Activated CD8-positive, alpha-beta T cell treated with anti-CD3 and anti-CD28 coated beads for 36 hours (primary cell): ENCODE results near the gene CD40. TPM values are rescaled to one million over a fixed set of nuclear protein-coding genes. Genes with fewer than 3 reads are reported as not detected.

Source experiments
- ATAC-seq: fragments of 200-7000 bp; cut with Tn5 transposase; one replicate; pipeline ENCODE4 v1.10.0; 2021; ENCODE audit warnings: mild to moderate bottlenecking, moderate library complexity
- CTCF ChIA-PET: fragments of 350-600 bp; sonication (Branson Sonifier 250); formaldehyde crosslinking; loops from one replicate; lab custom pipeline; 2021; ENCODE audit warnings: antibody characterized with exemption; lab: Charles Lee
- POLR2A ChIA-PET: fragments of 350-600 bp; sonication (Branson Sonifier 250); formaldehyde crosslinking; loops from one replicate; lab custom pipeline; 2021; ENCODE audit warnings: antibody characterized with exemption; lab: Charles Lee
- DNase-seq: peaks from one replicate; pipeline ENCODE4 v3.0.0-alpha.2; 2020
- H3K27ac Mint-ChIP-seq: one replicate; pipeline ENCODE4 v1.8.0; 2021; ENCODE audit warnings: mild to moderate bottlenecking, mixed read lengths
- H3K27me3 Mint-ChIP-seq: one replicate; pipeline ENCODE4 v1.8.0; 2021; ENCODE audit warnings: mixed read lengths
- H3K36me3 Mint-ChIP-seq: one replicate; pipeline ENCODE4 v1.8.0; 2021; ENCODE audit warnings: low read depth, mixed read lengths
- H3K4me1 Mint-ChIP-seq: one replicate; pipeline ENCODE4 v1.8.0; 2021; ENCODE audit warnings: low read depth, mixed read lengths
- H3K4me3 Mint-ChIP-seq: one replicate; pipeline ENCODE4 v1.8.0; 2021; ENCODE audit warnings: mild to moderate bottlenecking, moderate library complexity, mixed read lengths
- H3K9me3 Mint-ChIP-seq: one replicate; pipeline ENCODE4 v1.8.0; 2021; ENCODE audit warnings: mixed read lengths
- intact Hi-C: fragments of 100-400 bp; cut with micrococcal nuclease; formaldehyde crosslinking; loops from one replicate; pipeline ENCODE4 v1.10.0; 2022
- total RNA-seq, 2 experiments: library from RNA; stranded (reverse); gene quantifications; one replicate each; pipeline ENCODE4 v1.2.3, GENCODE V29; 2021
- TF ChIP-seq, protein P1 (sequence below): fragments of 200-600 bp; IDR thresholded peaks from one replicate; pipeline ENCODE4 v1.8.0; 2022; ENCODE audit warnings: antibody characterized with exemption, mild to moderate bottlenecking

Gene CD40
- total RNA-seq = 1 to 10 TPM; 3.3 to 3.5 TPM

DNA sequence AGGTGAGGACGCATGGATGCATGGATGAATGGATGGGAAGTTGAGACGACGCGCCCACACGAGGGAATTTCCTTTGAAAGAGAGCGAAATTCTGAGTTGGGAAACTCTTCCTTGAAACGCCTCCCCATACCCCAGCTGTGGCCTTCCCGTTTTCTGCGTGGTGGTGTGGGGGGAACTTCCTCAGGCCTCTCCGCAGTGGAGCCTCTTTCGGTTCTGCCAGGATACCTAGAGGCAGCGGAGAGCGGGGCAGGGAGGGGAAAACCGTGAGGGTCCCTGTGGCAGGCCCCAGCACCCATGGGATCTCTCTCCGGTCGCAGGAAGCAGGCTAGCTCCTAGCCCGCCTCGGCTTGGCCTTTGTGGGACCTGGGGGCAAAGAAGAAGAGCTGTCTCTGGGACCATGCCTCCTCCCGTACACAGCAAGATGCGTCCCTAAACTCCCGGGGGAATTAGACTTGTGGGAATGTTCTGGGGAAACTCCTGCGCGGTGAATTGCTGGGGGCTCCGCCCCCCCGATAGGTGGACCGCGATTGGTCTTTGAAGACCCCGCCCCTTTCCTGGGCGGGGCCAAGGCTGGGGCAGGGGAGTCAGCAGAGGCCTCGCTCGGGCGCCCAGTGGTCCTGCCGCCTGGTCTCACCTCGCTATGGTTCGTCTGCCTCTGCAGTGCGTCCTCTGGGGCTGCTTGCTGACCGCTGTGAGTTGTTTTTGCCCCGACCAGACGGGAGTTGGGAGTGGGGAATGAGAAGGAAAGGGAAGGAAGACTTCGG, at the start of gene CD40:
Gene CD40, plus strand, starts transcription at position 611 of the 764 bp plus-strand sequence. Its CDS starts 30 bp downstream, at position 641.
- H3K27ac Mint-ChIP-seq = peak within 1 kb of the TSS; percentile 83

DNA sequence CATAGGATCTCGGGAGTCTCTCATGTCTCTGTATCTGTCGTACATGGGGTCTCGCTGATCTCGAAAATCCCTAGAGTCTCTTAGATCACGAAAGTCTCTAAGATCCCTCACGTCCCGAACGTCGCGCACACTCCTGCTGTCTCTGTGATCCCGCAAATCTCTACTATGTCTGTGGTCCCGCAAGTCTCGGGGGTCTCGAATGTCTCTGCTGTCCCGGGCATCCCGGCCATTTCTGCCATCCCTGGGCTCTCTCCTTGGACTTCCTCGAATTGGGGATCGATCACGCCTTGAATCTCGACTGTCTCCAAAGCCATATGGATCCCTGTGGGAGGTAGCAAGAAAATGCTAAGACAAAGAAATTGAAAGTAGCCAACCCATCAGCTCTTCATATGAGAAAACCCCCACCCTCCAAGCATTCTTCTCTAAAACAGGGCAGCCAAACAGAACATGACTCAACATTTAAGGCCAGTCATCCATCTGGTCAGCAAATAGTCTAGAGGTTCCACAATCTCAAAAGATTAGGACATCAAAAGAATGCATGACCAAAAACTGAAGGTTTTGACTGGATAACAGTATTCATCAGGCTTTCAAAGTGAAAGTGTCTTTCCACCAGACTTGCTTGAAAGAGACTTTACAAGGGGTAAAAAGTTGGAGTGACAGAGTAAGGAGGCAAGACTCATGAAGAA, 47.8 kb upstream of the CD40 start:
- no peaks in the 10 kb centered on the region for H3K4me1 Mint-ChIP-seq
- DNase-seq (no peak), ATAC-seq (no peak)
- intact Hi-C loops = no loop called here
- no peaks in the 10 kb centered on the region for H3K27me3 Mint-ChIP-seq
- H3K36me3 Mint-ChIP-seq = peaks cover 35% of the 10 kb centered on the region
- no peak overlapping the region for H3K4me3 Mint-ChIP-seq
- ChIA-PET CTCF (interaction anchor here (2.4 kb wide), 1 partner anchor 56 kb away, joined by 9 read pairs; no protein-coding TSS in a partner anchor), POLR2A (interaction anchor here (0.6 kb wide), 1 partner anchor 18 kb away, joined by 4 read pairs; no protein-coding TSS in a partner anchor)
- no peaks in the 10 kb centered on the region for H3K9me3 Mint-ChIP-seq
- TF ChIP-seq, protein P1, sequence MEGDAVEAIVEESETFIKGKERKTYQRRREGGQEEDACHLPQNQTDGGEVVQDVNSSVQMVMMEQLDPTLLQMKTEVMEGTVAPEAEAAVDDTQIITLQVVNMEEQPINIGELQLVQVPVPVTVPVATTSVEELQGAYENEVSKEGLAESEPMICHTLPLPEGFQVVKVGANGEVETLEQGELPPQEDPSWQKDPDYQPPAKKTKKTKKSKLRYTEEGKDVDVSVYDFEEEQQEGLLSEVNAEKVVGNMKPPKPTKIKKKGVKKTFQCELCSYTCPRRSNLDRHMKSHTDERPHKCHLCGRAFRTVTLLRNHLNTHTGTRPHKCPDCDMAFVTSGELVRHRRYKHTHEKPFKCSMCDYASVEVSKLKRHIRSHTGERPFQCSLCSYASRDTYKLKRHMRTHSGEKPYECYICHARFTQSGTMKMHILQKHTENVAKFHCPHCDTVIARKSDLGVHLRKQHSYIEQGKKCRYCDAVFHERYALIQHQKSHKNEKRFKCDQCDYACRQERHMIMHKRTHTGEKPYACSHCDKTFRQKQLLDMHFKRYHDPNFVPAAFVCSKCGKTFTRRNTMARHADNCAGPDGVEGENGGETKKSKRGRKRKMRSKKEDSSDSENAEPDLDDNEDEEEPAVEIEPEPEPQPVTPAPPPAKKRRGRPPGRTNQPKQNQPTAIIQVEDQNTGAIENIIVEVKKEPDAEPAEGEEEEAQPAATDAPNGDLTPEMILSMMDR = no peak
- H3K27ac Mint-ChIP-seq = no peak overlapping the region

More for the DNA sequence above, at the start of gene CD40:
- H3K36me3 Mint-ChIP-seq = no peaks in the 10 kb centered on the region
- CTCF ChIA-PET = interaction anchor here (1.1 to 1.9 kb wide), 3 partner anchors 11 to 103 kb away, joined by 3 to 6 read pairs (median 3); no protein-coding TSS in a partner anchor
- peak within 1 kb of the TSS; percentile 88 for H3K4me3 Mint-ChIP-seq
- peaks cover 15% of the 10 kb centered on the region for H3K27me3 Mint-ChIP-seq
- ATAC-seq (peak; percentile 94), DNase-seq (peak; percentile 72)
- POLR2A ChIA-PET = no interaction called here
- H3K4me1 Mint-ChIP-seq = peaks cover 17% of the 10 kb centered on the region
- H3K9me3 Mint-ChIP-seq = no peaks in the 10 kb centered on the region
- TF ChIP-seq, protein P1 = peak; percentile 1
- intact Hi-C loops = no loop called here

GRCh38 chr20:46071573-46071972, 46.5 kb upstream of the CD40 start:
- no peak overlapping the region for H3K27ac Mint-ChIP-seq

GRCh38 chr20:46073024-46073423, 45.1 kb upstream of the CD40 start:
- intact Hi-C loops = no loop called here
- ATAC-seq (no peak), DNase-seq (no peak)
- Mint-ChIP-seq H3K36me3 (peaks cover 18% of the 10 kb centered on the region), H3K4me3 (no peak overlapping the region), H3K27me3 (no peaks in the 10 kb centered on the region), H3K9me3 (no peaks in the 10 kb centered on the region), H3K4me1 (no peaks in the 10 kb centered on the region), H3K27ac (no peak overlapping the region)
- ChIA-PET POLR2A (interaction anchor here (1.4 kb wide), 1 partner anchor 101 kb away, joined by 3 read pairs; the partner anchor contains the start of gene ZNF335), CTCF (interaction anchor here (1.1 kb wide), 1 partner anchor 12 kb away, joined by 3 read pairs; no protein-coding TSS in a partner anchor)
- TF ChIP-seq, protein P1 = no peak

More at GRCh38 chr20:46071573-46071972, 46.5 kb upstream of the CD40 start:
- H3K4me3 Mint-ChIP-seq = no peak overlapping the region
- H3K27me3 Mint-ChIP-seq = no peaks in the 10 kb centered on the region
- no peak for DNase-seq
- H3K9me3 Mint-ChIP-seq = no peaks in the 10 kb centered on the region
- CTCF ChIA-PET = interaction anchor here (2.4 kb wide), 1 partner anchor 57 kb away, joined by 9 read pairs; no protein-coding TSS in a partner anchor
- POLR2A ChIA-PET = interaction anchor here (1.4 kb wide), 1 partner anchor 99 kb away, joined by 3 read pairs; the partner anchor contains the start of gene ZNF335
- TF ChIP-seq, protein P1 = no peak
- H3K36me3 Mint-ChIP-seq = peaks cover 24% of the 10 kb centered on the region
- ATAC-seq = no peak
- no peaks in the 10 kb centered on the region for H3K4me1 Mint-ChIP-seq
- intact Hi-C loops = no loop called here
